MCF 10A (cell line): ENCODE results near the gene SH3RF1. TPM values are rescaled to one million over a fixed set of nuclear protein-coding genes. Genes with fewer than 3 reads are reported as not detected.
A peak's percentile ranks its signal among the peaks of the same experiment; 100 is the strongest.

Experiments used
- BruUV-seq: library from RNA; stranded (reverse); fragments of 400-500 nt; replicated peaks from 2 replicates; lab custom pipeline; 2021; lab: Mats Ljungman, UMichigan
- CTCF ChIA-PET: fragments of 300-600 bp; sonication (Branson Sonifier 250); formaldehyde crosslinking; extraction: SDS; loops from one replicate; lab custom pipeline; 2021; ENCODE audit warnings: antibody characterized with exemption, inconsistent platforms; lab: Yijun Ruan, JAX
- POLR2A ChIA-PET: fragments of 300-600, 350-650 bp; sonication (Branson Sonifier 250); formaldehyde crosslinking; extraction: SDS; loops from one replicate; lab custom pipeline; 2020; ENCODE audit warnings: antibody characterized with exemption, inconsistent platforms; lab: Yijun Ruan, JAX
- DNase-seq: peaks from one replicate; pipeline ENCODE4 v3.0.0-alpha.2; 2018; ENCODE audit not compliant: unreplicated experiment
- H3K27ac Mint-ChIP-seq: one replicate; pipeline ENCODE4 v1.8.0; 2022; ENCODE audit warnings: mild to moderate bottlenecking, low read depth, mixed read lengths; ENCODE audit not compliant: unreplicated experiment
- H3K27me3 Mint-ChIP-seq: one replicate; pipeline ENCODE4 v1.8.0; 2022; ENCODE audit warnings: mixed read lengths; ENCODE audit not compliant: insufficient read depth, unreplicated experiment
- H3K36me3 Mint-ChIP-seq: one replicate; pipeline ENCODE4 v1.8.0; 2022; ENCODE audit warnings: mild to moderate bottlenecking, moderate library complexity, mixed read lengths; ENCODE audit not compliant: insufficient read depth, unreplicated experiment
- H3K4me1 Mint-ChIP-seq: one replicate; pipeline ENCODE4 v1.8.0; 2022; ENCODE audit warnings: mixed read lengths; ENCODE audit not compliant: insufficient read depth, unreplicated experiment
- H3K4me3 Mint-ChIP-seq: one replicate; pipeline ENCODE4 v1.8.0; 2022; ENCODE audit warnings: mild to moderate bottlenecking, moderate library complexity, mixed read lengths; ENCODE audit not compliant: unreplicated experiment
- H3K9me3 Mint-ChIP-seq: one replicate; pipeline ENCODE4 v1.8.0; 2022; ENCODE audit warnings: mixed read lengths; ENCODE audit not compliant: unreplicated experiment
- intact Hi-C: fragments of 100-400 bp; cut with micrococcal nuclease; formaldehyde crosslinking; loops from 2 replicates; pipeline ENCODE4 v1.14.1; 2022
- total RNA-seq: library from RNA; stranded (reverse); gene quantifications from 2 replicates; pipeline ENCODE4 v1.2.3, GENCODE V29; 2022
- TF ChIP-seq, protein P1 (sequence below): fragments of 200-600 bp; IDR thresholded peaks from one replicate; pipeline ENCODE4 v1.8.0; 2022; ENCODE audit warnings: antibody characterized with exemption, mild to moderate bottlenecking; ENCODE audit not compliant: unreplicated experiment

SH3RF1 gene
- total RNA-seq, 1 experiment from 2014 or later, result 17.4 TPM

DNA sequence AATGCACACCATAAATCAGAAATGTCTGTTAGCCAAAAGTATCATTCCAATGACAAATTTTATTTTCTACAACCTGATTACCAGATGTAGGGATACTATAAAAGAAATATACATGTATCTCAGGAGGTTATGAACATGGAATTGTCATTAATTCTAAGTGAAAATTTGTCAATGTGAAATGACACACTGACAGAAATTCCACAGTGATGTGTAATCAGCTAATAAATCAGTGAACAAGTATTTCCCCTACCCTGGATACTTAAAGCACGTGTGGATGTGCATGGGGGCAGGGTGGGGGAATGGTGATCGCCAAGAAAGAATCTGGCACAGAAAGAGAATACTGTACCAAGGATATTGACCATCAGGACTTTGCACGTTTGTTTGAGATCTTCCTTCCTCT is 123.6 kb downstream of the SH3RF1 start:
- intact Hi-C loops, result no loop called here
- H3K4me3 Mint-ChIP-seq, result no peak overlapping the region
- POLR2A ChIA-PET, result no interaction called here

DNA sequence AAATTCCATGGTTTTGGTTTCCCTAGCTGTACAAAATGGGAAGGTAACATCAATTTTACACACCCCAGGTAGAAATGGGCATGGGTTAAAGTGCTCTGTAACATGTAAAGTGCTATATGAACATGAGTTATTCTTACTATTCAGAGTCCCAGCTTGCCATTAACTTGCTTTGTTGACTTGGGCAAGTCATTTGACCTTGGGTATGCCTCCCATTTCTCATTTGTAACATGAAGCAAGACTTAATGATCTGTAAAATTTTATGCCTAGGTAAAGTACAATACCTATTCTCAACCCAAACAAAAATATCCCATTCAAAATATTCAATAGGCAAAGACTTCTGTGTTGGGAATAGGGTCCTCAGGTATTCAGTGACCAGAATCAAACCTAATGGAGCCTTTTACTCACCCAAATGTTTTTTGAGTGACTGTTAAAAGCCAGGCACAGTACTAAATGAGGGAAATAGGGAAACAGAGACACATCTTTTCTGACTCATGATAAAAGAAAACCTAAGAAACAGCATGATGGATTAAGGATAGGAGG is 126.6 kb downstream of the SH3RF1 start:
- BruUV-seq, result no TSS peak
- H3K4me3 Mint-ChIP-seq, result no peak overlapping the region
- POLR2A ChIA-PET, result interaction anchor here (0.5 kb wide), 1 partner anchor 18 kb away, joined by 3 read pairs; no protein-coding TSS in a partner anchor
- intact Hi-C loops, result no loop called here
- TF ChIP-seq, protein P1, sequence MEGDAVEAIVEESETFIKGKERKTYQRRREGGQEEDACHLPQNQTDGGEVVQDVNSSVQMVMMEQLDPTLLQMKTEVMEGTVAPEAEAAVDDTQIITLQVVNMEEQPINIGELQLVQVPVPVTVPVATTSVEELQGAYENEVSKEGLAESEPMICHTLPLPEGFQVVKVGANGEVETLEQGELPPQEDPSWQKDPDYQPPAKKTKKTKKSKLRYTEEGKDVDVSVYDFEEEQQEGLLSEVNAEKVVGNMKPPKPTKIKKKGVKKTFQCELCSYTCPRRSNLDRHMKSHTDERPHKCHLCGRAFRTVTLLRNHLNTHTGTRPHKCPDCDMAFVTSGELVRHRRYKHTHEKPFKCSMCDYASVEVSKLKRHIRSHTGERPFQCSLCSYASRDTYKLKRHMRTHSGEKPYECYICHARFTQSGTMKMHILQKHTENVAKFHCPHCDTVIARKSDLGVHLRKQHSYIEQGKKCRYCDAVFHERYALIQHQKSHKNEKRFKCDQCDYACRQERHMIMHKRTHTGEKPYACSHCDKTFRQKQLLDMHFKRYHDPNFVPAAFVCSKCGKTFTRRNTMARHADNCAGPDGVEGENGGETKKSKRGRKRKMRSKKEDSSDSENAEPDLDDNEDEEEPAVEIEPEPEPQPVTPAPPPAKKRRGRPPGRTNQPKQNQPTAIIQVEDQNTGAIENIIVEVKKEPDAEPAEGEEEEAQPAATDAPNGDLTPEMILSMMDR, result no peak
- DNase-seq, result no peak
- CTCF ChIA-PET, result interaction anchor here (1.0 kb wide), 1 partner anchor 27 kb away, joined by 3 read pairs; no protein-coding TSS in a partner anchor
- no peak overlapping the region for H3K27ac Mint-ChIP-seq
- H3K27me3 Mint-ChIP-seq, result no peaks in the 10 kb centered on the region
- H3K36me3 Mint-ChIP-seq, result no peaks in the 10 kb centered on the region
- peaks cover 6% of the 10 kb centered on the region for H3K4me1 Mint-ChIP-seq
- H3K9me3 Mint-ChIP-seq, result no peaks in the 10 kb centered on the region

More for the DNA sequence above, 123.6 kb downstream of the SH3RF1 start:
- TF ChIP-seq, protein P1, result no peak
- no TSS peak for BruUV-seq
- Mint-ChIP-seq H3K27me3 (no peaks in the 10 kb centered on the region), H3K4me1 (peaks cover 6% of the 10 kb centered on the region), H3K27ac (no peak overlapping the region), H3K9me3 (no peaks in the 10 kb centered on the region), H3K36me3 (peaks cover 6% of the 10 kb centered on the region)
- DNase-seq, result peak; percentile 25
- CTCF ChIA-PET, result interaction anchor here (0.6 kb wide), 1 partner anchor 29 kb away, joined by 3 read pairs; no protein-coding TSS in a partner anchor

DNA sequence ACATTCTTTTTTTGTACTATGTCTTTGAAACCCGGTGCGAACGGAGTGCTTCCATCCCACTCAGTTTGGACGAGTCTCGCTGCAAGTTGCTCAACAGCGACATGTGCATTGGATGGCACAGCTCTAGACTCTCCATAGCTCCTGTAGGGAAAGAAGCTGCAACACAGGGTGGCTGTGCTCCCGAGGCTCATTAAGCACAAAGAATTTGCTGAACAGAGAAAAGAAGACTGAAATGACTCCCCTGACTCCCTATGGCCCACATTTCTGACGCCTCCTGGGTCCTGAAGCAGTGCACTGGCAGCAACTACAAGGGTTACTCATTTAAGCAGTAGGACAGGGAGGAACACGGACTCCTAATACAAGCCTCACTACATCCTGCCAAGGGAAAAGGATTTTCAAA is 127.4 kb downstream of the SH3RF1 start:
- Mint-ChIP-seq H3K36me3 (peaks cover 5% of the 10 kb centered on the region), H3K27me3 (no peaks in the 10 kb centered on the region), H3K27ac (no peak overlapping the region), H3K4me3 (no peak overlapping the region), H3K4me1 (peaks cover 6% of the 10 kb centered on the region), H3K9me3 (no peaks in the 10 kb centered on the region)
- no TSS peak for BruUV-seq
- no peak for DNase-seq
- intact Hi-C loops, result no loop called here
- ChIA-PET CTCF (no interaction called here), POLR2A (no interaction called here)
- TF ChIP-seq, protein P1, result no peak

DNA sequence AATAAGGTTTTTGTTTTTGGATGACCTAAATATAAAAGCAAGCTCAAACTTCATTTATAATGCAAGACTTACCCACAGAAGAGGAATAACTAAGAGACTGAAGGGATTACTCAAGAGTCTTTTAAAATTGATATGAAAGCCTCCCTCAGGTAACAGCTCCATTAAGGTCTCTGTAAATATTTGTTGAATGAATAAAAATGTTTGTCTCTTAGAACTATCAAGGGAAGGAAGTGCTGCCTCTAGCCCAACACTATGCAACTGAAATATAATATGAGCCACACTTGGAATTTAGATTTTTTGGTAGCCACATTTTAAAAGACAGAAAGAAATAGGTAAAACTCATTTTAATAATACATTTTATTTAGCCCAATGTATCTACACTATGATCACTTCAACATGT is 127.8 kb downstream of the SH3RF1 start:
- H3K27ac Mint-ChIP-seq, result no peak overlapping the region
- intact Hi-C loops, result no loop called here
- ChIA-PET POLR2A (no interaction called here), CTCF (no interaction called here)
- no peak for DNase-seq
- BruUV-seq, result no TSS peak
- peaks cover 6% of the 10 kb centered on the region for H3K4me1 Mint-ChIP-seq
- H3K4me3 Mint-ChIP-seq, result no peak overlapping the region
- H3K9me3 Mint-ChIP-seq, result no peaks in the 10 kb centered on the region
- H3K27me3 Mint-ChIP-seq, result no peaks in the 10 kb centered on the region
- H3K36me3 Mint-ChIP-seq, result peaks cover 5% of the 10 kb centered on the region
- TF ChIP-seq, protein P1, result no peak
